Memory B cell (primary cell): Measurements from ENCODE around the gene DMTF1.
A peak's percentile ranks its signal among the peaks of the same experiment; 100 is the strongest.

Experiments used
- ATAC-seq: fragments of 150-1000 bp; cut with Tn5 transposase; 2 replicates; pipeline ENCODE4 v1.10.0; 2021; ENCODE audit warnings: low read depth, mild to moderate bottlenecking, moderate library complexity
- DNase-seq, 2 donors: peaks; one replicate each; pipeline ENCODE4 v3.0.0; 2022; ENCODE audit warnings: low spot score in 2 of 2
- H3K27ac Mint-ChIP-seq: one replicate; pipeline ENCODE4 v1.8.0; 2022; ENCODE audit warnings: mild to moderate bottlenecking, moderate library complexity, mixed read lengths
- H3K27me3 Mint-ChIP-seq: one replicate; pipeline ENCODE4 v1.8.0; 2022; ENCODE audit warnings: mixed read lengths
- H3K36me3 Mint-ChIP-seq: one replicate; pipeline ENCODE4 v1.8.0; 2022; ENCODE audit warnings: mild to moderate bottlenecking, mixed read lengths
- H3K4me1 Mint-ChIP-seq: one replicate; pipeline ENCODE4 v1.8.0; 2022; ENCODE audit warnings: mixed read lengths
- H3K4me3 Mint-ChIP-seq: one replicate; pipeline ENCODE4 v1.8.0; 2022; ENCODE audit warnings: mild to moderate bottlenecking, moderate library complexity, mixed read lengths
- H3K9me3 Mint-ChIP-seq: one replicate; pipeline ENCODE4 v1.8.0; 2022; ENCODE audit warnings: mixed read lengths

The DMTF1 gene

DNA sequence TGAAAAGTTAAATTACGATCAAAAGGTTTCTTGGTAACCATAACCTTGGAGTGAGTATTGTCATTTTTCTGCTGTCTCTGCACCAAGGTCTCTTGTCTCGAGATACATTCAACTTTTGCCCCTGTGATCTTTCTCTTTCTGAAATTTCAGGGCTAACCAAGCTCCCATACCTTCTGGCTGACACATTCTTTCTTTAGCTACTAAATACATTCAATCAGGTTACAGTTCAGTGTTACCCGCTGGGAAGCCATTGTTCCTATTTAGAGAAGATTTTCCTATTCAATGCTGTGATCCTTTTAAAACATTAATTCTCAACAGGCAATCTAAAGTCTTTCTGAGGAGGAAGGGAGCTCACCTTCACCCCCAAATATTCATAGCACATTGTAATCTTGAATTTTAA lies 22.9 kb upstream of the DMTF1 start:
- H3K9me3 Mint-ChIP-seq = no peaks in the 10 kb centered on the region

DNA sequence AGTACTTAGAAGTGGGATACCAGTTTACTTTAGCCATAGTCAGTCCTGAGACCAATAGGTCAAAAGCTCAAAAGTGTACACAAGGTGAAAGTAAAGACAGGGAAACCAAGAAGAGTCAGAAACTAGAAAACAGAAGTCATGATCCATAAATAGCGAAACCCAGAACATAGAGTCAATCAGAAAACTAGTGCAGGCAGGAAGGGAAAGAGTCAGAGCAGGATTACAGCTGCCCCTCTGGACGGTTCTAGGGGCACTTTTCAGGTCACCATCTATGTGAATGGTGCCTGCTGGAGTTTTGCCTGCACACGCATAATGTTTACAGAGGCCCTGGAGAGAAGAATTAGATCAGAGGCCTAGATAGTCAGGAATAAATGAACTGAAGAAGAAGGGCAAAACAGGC lies 22.4 kb upstream of the DMTF1 start:
- H3K36me3 Mint-ChIP-seq = no peaks in the 10 kb centered on the region
- no peak overlapping the region for H3K27ac Mint-ChIP-seq
- no peaks in the 10 kb centered on the region for H3K9me3 Mint-ChIP-seq
- DNase-seq = no peak
- no peak overlapping the region for H3K4me3 Mint-ChIP-seq
- peaks cover 11% of the 10 kb centered on the region for H3K4me1 Mint-ChIP-seq
- no peak for ATAC-seq
- peaks cover 7% of the 10 kb centered on the region for H3K27me3 Mint-ChIP-seq

More for the DNA sequence above, 22.9 kb upstream of the DMTF1 start:
- ATAC-seq = no peak
- Mint-ChIP-seq H3K27me3 (peaks cover 7% of the 10 kb centered on the region), H3K36me3 (no peaks in the 10 kb centered on the region), H3K27ac (no peak overlapping the region), H3K4me1 (peaks cover 11% of the 10 kb centered on the region), H3K4me3 (no peak overlapping the region)
- DNase-seq = no peak

- Mint-ChIP-seq H3K36me3 (no peaks in the 10 kb centered on the region), H3K9me3 (no peaks in the 10 kb centered on the region), H3K4me3 (no peak overlapping the region)
Observed at GRCh38 chr7:87131771-87132170, 20.5 kb upstream of the DMTF1 start.

DNA sequence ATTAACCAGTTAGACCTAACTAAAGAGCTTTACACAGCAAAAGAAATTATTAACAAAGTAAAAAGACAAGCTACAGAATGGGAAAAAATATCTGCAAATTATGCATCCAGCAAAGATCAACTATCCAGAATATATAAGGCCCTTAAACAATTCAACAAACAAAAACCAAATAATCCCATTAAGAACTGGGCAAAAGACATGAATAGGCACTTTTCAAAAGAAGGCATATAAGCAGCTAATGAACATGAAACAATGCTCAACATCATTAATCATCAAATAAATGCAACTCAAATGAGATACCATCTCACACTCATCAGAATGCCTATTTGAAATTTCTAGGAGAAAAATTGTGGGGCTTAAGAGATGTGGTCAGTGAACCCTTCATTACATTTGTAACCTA lies 15.0 kb upstream of the DMTF1 start:
- Mint-ChIP-seq H3K27me3 (peaks cover 5% of the 10 kb centered on the region), H3K4me1 (peaks cover 6% of the 10 kb centered on the region)
- DNase-seq = no peak

More at GRCh38 chr7:87131771-87132170, 20.5 kb upstream of the DMTF1 start:
- ATAC-seq (no peak), DNase-seq (no peak)
- H3K27me3 Mint-ChIP-seq = no peaks in the 10 kb centered on the region
- no peak overlapping the region for H3K27ac Mint-ChIP-seq
- peaks cover 9% of the 10 kb centered on the region for H3K4me1 Mint-ChIP-seq

DNA sequence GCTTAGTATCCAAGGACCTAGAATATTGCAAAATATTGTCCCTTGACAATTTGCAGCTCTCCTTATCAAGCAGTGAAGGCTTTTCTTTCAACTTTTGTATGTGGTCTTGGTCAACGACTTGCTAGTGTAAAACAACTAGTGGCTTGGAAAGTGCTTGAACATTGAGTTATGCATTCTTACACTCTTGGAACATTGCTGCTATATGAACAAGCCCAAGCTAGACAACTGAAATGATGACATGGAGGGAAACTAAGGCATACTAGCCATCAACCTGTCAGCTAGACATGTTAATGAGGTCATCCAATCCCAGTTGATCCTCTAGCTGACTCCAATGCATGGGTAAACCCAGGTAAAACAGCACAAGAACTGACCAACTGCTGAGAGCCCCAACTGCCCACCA lies 12.7 kb upstream of the DMTF1 start:
- DNase-seq (no peak), ATAC-seq (no peak)
- Mint-ChIP-seq H3K4me3 (no peak overlapping the region), H3K4me1 (peaks cover 6% of the 10 kb centered on the region), H3K27ac (no peak overlapping the region), H3K36me3 (no peaks in the 10 kb centered on the region), H3K9me3 (peaks cover 2% of the 10 kb centered on the region), H3K27me3 (peaks cover 5% of the 10 kb centered on the region)

More for the DNA sequence above, 15.0 kb upstream of the DMTF1 start:
- H3K36me3 Mint-ChIP-seq = no peaks in the 10 kb centered on the region
- no peak overlapping the region for H3K4me3 Mint-ChIP-seq
- ATAC-seq = no peak
- peaks cover 2% of the 10 kb centered on the region for H3K9me3 Mint-ChIP-seq
- no peak overlapping the region for H3K27ac Mint-ChIP-seq

DNA sequence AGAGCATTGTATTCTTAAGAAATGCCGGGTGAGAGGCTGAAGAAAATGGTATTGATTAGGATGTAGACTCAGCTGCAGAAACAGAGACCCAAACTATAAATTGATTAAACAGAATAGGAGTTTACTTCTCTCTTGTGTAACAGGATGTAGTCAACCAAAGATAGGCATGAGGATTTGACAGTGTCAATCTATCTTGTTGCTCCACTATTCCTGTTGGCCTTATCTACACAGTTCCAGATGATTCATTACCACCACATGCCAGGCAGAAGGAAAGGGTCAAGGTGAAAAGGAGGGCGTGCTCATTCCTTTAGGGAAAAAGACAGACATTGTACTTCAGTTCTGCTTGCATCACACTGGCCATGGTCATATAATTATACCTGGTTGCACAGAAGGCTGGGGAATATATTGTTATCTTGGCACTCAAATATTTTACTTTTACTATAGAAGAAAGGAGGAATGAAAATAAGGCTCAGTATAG lies 11.9 kb upstream of the DMTF1 start:
- peaks cover 11% of the 10 kb centered on the region for H3K4me1 Mint-ChIP-seq
- no peak for ATAC-seq
- H3K4me3 Mint-ChIP-seq = no peak overlapping the region
- DNase-seq = no peak
- H3K27me3 Mint-ChIP-seq = peaks cover 5% of the 10 kb centered on the region
- no peak overlapping the region for H3K27ac Mint-ChIP-seq
- no peaks in the 10 kb centered on the region for H3K36me3 Mint-ChIP-seq
- H3K9me3 Mint-ChIP-seq = peaks cover 2% of the 10 kb centered on the region

- H3K27ac Mint-ChIP-seq = peak overlapping the region; percentile 18
Observed at GRCh38 chr7:87144173-87144657, 8.0 kb upstream of the DMTF1 start.

GRCh38 chr7:87146740-87147386 lies 5.4 kb upstream of the DMTF1 start:
- no peaks in the 10 kb centered on the region for H3K27me3 Mint-ChIP-seq
- peaks cover 15% of the 10 kb centered on the region for H3K4me1 Mint-ChIP-seq
- no peaks in the 10 kb centered on the region for H3K36me3 Mint-ChIP-seq
- no peak for DNase-seq
- ATAC-seq = no peak
- no peak overlapping the region for H3K27ac Mint-ChIP-seq
- no peak overlapping the region for H3K4me3 Mint-ChIP-seq
- no peaks in the 10 kb centered on the region for H3K9me3 Mint-ChIP-seq

More at GRCh38 chr7:87144173-87144657, 8.0 kb upstream of the DMTF1 start:
- no peak for DNase-seq
- no peaks in the 10 kb centered on the region for H3K36me3 Mint-ChIP-seq
- peaks cover 11% of the 10 kb centered on the region for H3K4me1 Mint-ChIP-seq
- no peak overlapping the region for H3K4me3 Mint-ChIP-seq
- no peaks in the 10 kb centered on the region for H3K9me3 Mint-ChIP-seq
- peaks cover 4% of the 10 kb centered on the region for H3K27me3 Mint-ChIP-seq
- peak; percentile 71 for ATAC-seq

- H3K27ac Mint-ChIP-seq = no peak overlapping the region
- no peaks in the 10 kb centered on the region for H3K9me3 Mint-ChIP-seq
- no peak for ATAC-seq
- DNase-seq = no peak
- H3K4me1 Mint-ChIP-seq = peaks cover 18% of the 10 kb centered on the region
- no peaks in the 10 kb centered on the region for H3K27me3 Mint-ChIP-seq
- H3K36me3 Mint-ChIP-seq = no peaks in the 10 kb centered on the region
- no peak overlapping the region for H3K4me3 Mint-ChIP-seq
Observed at GRCh38 chr7:87147500-87147899, 4.8 kb upstream of the DMTF1 start.

GRCh38 chr7:87148332-87148955 lies 3.8 kb upstream of the DMTF1 start:
- peak in 1 of 2 donors; percentile 14 for DNase-seq
- Mint-ChIP-seq H3K36me3 (no peaks in the 10 kb centered on the region), H3K4me1 (peaks cover 22% of the 10 kb centered on the region), H3K9me3 (no peaks in the 10 kb centered on the region), H3K27ac (no peak overlapping the region), H3K27me3 (no peaks in the 10 kb centered on the region), H3K4me3 (no peak overlapping the region)
- ATAC-seq = no peak

- DNase-seq = no peak
- Mint-ChIP-seq H3K27ac (peak overlapping the region; percentile 99), H3K4me3 (peak overlapping the region; percentile 96), H3K9me3 (no peaks in the 10 kb centered on the region), H3K27me3 (no peaks in the 10 kb centered on the region), H3K4me1 (peaks cover 24% of the 10 kb centered on the region), H3K36me3 (peaks cover 3% of the 10 kb centered on the region)
- no peak for ATAC-seq
Observed at GRCh38 chr7:87151002-87151728, 1.1 kb upstream of the DMTF1 start.

DNA sequence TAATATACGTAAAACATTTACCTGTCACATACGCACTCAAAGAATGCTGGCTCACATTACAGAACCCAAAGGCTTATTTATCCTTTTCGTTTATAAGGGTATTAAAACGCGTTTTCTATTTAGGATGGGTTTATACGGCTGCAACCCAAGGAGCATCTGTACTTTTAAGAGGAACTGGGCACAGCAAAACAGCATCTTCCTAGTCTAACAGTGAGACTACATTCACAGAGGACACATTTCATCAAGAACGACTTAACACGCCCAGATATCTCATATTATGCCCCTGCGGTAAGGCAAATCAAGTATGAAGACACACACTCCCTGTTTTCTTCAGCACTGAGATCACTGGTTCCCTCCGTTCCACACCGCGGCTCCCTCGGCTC lies 533 bp upstream of the DMTF1 start:
- Mint-ChIP-seq H3K4me3 (peak overlapping the region; percentile 96), H3K9me3 (no peaks in the 10 kb centered on the region), H3K27ac (peak overlapping the region; percentile 99), H3K36me3 (peaks cover 3% of the 10 kb centered on the region), H3K4me1 (peaks cover 27% of the 10 kb centered on the region), H3K27me3 (no peaks in the 10 kb centered on the region)
- ATAC-seq = peak; percentile 43
- DNase-seq = no peak

GRCh38 chr7:87152897-87153641 lies 816 bp downstream of the DMTF1 start:
- H3K9me3 Mint-ChIP-seq = no peaks in the 10 kb centered on the region

More at GRCh38 chr7:87152897-87153641, 816 bp downstream of the DMTF1 start:
- Mint-ChIP-seq H3K27ac (peak overlapping the region; percentile 99), H3K4me3 (peak overlapping the region; percentile 96), H3K27me3 (no peaks in the 10 kb centered on the region), H3K4me1 (peaks cover 34% of the 10 kb centered on the region), H3K36me3 (peaks cover 3% of the 10 kb centered on the region)
- ATAC-seq = peak; percentile 6
- DNase-seq = peak in 1 of 2 donors; percentile 24
